A172 (cell line): ENCODE measurements around the gene PLEKHJ1. TPM values are rescaled to one million over a fixed set of nuclear protein-coding genes. Genes with fewer than 3 reads are reported as not detected.
A peak's percentile ranks its signal among the peaks of the same experiment; 100 is the strongest.

Experiments used
- DNase-seq: peaks from one replicate; pipeline ENCODE4 v3.0.0-alpha.2; 2015; ENCODE audit warnings: low spot score
- total RNA-seq: library from RNA; depleted of rRNA; stranded (reverse); fragments of >200 nt; shearing (Covaris generic); gene quantifications from 2 replicates; pipeline ENCODE4 v1.2.3, GENCODE V29; 2014

PLEKHJ1 gene
- total RNA-seq, 1 experiment from 2014 or later = 177 TPM

DNA sequence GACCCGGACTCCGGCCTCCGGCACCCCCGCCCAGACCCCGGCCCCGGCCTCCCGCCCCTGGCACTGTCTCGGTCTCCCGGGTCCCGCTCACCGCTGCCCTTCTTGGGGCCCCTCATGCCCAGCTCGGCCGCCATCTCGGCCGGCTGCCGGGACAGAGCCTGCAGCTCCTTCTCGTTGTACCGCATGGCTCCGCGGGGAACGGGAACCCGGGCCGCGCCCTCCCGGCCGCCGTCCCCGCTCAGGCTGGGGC, 140 bp downstream of the PLEKHJ1 start:
- DNase-seq = no peak

DNA sequence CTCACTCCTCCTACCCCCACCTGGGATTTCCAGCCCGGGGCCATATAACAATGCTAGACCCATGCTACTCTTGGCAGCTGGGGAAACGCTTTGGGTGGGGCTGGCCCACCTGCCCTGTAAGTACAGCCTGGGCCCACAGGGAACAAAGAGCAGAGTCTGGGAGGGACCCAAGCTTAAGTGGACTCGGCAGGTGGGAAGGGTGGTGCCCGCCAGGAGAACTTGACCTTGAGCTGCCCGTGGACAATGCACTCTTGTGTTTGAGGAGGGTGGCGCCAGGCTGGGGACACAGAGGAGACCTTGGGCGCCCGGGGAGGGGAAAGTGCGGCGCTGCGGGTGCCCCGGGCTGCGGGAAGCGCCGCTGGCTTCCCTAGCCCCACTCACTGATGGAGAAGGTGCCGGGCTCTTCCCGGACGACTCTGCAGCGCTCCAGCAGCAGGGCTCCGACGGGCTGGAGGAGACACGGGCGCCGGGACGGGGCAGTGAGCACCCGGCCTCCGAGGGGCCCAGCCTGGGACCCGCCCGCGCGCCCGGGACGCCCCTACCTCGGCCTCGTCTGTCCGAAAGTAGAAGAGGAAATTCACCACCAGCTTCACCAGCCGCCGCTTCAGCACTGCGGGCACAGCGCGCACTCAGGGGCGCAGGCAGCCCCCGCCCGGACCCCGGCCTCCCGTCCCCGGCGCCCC, 607 bp downstream of the PLEKHJ1 start:
- peak; percentile 37 for DNase-seq

DNA sequence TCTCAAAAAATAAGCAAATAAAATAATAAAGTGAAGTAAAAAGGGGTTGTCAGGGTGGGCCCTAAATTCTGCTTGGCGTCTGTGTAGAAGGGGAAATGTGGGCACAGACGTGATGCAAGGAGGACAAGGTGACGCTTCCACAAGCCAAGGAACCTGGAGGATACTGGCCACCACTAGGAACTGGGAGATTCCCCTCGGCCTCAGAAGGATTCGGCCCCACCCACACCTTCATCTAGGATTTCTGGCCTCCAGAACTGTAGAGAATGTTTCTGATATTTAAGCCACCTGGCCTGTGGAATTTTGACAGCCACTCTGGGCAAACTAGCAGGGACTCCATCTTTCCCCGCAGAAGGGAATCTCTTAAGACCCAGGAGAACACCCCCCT, 1.1 kb downstream of the PLEKHJ1 start:
- no peak for DNase-seq

GRCh38 chr19:2233601-2234280, 2.4 kb downstream of the PLEKHJ1 start:
- DNase-seq = no peak

- DNase-seq = no peak
Observed at GRCh38 chr19:2232286-2233151, 3.6 kb downstream of the PLEKHJ1 start.

GRCh38 chr19:2231621-2232221, 4.4 kb downstream of the PLEKHJ1 start:
- no peak for DNase-seq

GRCh38 chr19:2230807-2231533, 5.2 kb downstream of the PLEKHJ1 start:
- DNase-seq = no peak

DNA sequence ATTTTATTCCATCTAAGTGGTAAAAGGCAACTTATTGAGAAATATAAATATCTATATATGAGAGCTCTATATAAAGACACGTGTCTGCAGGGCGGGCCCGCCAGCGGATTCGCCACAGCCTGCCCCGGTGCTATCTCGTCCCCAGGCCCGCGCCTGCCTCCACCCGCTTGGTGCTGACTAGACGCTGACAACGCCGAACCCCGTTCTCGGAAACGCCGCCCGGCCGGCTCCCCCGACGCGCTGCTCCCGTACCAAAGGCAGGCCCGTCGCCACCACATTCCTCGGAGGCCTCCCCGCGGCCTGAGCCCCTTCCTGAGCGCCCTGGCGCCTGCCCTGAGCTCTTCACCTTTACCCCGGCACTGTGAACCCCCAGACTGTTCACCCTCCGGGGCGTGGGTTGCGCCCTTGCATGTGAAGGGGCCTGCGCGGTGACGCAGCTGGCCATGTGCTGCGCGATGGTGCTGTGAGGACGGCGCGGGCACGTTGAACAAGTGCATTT, 6.0 kb downstream of the PLEKHJ1 start:
- no peak for DNase-seq

- DNase-seq = no peak
Observed at GRCh38 chr19:2229103-2230032, 6.8 kb downstream of the PLEKHJ1 start.

- DNase-seq = no peak
Observed at GRCh38 chr19:2228157-2229030, 7.7 kb downstream of the PLEKHJ1 start.

DNA sequence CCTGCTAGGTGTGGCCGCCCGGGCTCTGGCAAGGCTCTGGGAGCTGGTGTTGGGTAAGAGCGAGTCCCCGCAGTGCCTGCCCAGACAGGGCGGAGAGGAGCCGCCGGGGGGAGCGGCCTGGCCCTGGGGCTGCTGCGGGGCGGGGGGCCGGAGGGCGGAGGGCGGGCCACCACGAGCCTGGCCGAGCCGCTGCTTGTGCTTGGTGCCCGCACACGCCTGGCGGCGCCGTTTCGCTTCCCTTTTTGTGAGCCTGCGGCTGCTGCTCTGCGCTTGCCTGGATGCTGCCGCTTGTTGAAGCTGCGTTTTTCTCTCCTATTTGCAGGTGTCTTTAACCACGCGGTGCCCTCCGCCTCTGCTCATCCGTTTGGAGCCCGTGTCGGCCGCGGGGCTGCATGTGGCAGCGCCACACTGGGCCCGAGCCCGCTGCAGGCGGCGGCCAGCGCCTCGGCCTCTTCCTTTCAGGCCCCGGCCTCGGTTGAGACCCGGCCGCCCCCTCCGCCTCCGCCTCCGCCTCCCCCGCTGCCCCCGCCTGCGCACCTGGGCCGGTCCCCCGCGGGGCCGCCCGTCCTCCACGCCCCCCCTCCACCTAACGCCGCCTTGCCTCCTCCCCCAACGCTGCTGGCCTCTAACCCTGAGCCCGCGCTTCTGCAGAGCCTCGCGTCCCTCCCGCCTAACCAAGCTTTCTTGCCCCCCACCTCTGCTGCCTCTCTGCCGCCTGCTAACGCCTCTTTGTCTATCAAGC, 8.5 kb downstream of the PLEKHJ1 start:
- DNase-seq = no peak

DNA sequence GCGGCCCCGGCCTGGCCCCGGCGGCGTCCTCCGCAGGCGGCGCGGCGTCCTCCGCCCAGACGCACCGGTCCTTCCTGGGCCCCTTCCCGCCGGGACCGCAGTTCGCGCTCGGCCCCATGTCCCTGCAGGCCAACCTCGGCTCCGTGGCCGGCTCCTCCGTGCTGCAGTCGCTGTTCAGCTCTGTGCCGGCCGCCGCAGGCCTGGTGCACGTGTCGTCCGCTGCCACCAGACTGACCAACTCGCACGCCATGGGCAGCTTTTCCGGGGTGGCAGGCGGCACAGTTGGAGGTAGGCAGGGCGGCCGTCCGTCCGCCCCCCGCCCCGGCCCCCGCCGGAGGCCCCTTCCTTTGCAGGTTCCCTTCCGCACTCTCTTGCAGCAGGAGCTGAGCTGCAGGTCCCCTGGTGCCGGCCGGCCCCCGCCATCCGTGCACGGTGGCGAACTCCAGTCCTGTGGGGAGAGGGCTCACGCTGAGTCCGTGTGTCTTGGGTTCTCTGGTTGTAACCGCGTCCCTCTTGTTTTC, 9.2 kb downstream of the PLEKHJ1 start:
- DNase-seq = no peak

GRCh38 chr19:2226051-2226839, 9.9 kb downstream of the PLEKHJ1 start:
- no peak for DNase-seq

DNA sequence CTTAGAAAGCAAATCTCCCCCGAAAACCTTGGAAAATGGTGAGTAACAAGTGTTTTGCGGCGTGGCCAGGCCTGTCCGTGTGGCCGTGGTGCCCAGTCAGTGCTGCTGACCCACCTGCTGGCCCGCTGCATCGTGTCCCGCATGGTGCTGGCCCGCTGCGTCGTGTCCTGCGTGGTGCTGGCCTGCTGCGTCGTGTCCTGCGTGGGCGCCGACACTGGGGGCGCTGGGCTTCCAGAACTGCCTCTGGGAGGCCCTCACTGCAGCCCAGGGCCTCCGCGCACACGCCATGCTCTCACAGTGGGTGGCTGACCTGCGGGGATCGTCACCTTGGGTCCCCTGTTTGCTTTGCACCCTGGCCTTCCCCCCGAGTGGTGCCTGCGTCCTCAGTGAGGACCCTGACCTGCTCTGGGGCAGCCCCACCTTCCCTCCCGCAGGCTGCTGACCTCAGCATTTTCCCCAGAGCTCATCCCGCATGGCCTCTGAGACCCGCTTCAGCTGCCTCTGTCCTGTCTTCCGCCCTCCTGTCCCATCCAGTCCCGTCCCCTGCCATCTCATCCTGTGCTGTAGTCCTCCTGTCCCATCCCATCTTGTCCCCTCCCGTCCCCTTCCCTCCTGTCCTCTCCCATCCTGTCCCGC, 10.6 kb downstream of the PLEKHJ1 start:
- DNase-seq = no peak

GRCh38 chr19:2224754-2225349, 11.3 kb downstream of the PLEKHJ1 start:
- no peak for DNase-seq

- no peak for DNase-seq
Observed at GRCh38 chr19:2223959-2224358, 12.2 kb downstream of the PLEKHJ1 start.

GRCh38 chr19:2223391-2223790, 12.7 kb downstream of the PLEKHJ1 start:
- no peak for DNase-seq
